EL (cell line): ENCODE measurements around the gene AATK.
"Not testable (repeated sequence)": the region's sequence is repeated elsewhere in the genome, so short reads cannot be mapped to it uniquely, and the experiment has no call there.

Source experiments
- DNase-seq: peaks from one replicate; pipeline ENCODE4 v3.0.0-alpha.2; 2016

The AATK gene

DNA sequence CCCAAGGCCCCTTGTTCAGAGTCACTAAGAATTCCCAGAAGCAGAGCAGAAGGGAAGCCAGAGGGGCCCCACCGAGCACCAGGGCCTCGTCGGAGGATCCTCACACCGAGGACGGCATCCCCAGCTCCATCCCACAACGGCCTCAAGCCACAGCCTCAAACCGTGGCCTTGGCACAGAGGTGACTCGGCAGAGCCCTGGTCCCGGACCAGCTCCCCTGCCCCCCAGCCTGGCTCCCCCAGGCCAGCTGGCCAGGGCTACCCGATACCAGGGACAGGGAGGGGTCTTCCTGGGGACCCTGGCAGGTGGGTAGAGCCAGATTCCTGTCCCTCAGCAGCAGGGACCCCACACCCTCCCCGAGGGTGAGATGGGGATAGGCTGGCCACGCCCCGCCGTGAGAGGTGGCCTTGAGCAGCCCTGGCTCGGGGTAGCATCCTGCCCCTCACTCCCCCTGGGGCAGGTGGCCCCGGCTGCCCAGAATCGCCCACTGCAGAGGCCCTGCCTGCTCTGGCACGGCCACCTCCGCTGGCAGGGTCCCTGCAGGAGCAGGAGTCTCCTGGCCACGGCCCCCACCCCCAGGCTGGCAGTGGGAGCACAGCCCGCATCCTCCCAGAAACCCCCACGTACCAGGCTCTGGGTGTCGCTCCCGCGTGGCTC is 6.3 kb downstream of the AATK start:
- DNase-seq = no peak

GRCh38 chr17:81158688-81159590 is 7.1 kb downstream of the AATK start:
- no peak for DNase-seq

DNA sequence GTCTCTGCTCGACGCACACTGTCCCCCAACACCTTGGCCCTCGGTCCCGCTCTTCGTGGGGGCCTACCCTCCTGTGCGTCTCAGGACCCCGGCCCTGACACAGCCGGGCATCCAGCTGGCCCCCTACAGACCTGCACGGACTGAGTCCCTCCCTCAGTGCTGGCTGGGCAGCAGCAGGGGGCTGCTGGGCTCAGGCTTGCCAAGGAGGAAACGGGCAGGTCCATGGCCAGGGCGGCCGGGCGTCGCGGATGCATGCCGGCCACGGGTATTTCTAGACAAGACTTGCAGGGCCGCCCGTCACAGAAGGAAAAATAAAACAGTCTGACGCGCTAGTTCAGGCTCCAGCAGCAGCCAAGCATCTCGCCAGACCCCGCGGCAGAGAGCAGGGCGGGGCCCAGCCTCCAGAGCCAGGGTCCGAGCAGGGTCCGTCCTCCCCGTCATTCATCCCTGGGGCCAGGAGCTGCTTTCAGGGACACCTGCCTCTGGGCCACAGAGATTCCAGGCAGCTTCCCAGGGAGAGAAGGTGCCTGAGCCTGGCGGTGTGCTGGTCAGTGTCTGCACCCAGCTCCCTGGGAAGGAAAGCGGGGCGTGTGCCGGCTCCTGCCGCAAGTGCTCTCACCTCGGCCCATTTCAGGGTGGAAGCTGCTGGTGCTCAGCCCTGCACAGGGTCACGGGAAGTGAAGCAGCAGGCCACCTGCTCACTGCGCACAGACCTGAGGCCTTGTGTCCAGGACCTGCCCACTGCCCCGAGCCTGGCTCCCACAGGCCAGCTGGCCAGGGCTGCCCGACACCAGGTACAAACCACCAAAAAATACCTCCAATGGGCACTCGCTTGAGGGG is 8.0 kb downstream of the AATK start:
- DNase-seq = no peak

GRCh38 chr17:81156866-81157805 is 8.9 kb downstream of the AATK start:
- DNase-seq = no peak

DNA sequence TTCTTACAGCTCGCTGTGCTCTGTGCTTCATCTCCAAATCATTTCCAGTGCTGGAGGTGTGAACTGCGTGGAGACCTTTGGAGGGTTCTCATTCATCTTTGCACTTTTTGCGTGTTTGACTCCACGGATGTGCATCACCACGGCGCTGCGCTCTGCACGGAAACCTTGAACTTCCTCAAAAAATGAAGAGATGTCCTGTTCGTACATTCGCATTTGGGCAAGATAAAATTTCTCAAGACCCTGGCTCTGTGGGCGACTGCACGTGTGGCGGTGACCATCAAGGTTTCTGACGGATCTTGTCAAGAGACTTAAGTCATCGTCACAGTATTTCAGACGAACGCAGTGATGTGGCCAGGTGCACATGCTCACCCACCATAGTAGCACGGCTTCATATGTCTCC is 11.1 kb downstream of the AATK start:
- no peak for DNase-seq

DNA sequence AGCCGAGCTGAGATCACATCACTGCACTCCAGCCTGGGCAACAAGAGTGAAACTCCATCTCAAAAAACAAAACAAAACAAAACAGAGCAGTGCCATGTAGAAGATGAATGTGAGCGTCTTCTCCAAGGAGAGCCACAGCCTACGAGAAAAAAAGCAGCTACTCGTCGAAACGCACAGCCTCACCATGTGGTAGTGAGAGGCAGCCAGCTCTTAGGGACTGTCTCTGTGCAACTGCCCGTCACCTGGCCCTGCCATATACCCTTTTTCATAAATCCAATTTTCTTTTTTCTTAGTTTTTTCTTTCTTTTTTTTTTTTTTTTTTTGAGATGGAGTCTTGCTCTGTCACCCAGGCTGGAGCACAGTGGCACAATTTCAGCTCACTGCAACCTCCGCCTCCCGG is 12.0 kb downstream of the AATK start:
- not testable (repeated sequence) for DNase-seq

DNA sequence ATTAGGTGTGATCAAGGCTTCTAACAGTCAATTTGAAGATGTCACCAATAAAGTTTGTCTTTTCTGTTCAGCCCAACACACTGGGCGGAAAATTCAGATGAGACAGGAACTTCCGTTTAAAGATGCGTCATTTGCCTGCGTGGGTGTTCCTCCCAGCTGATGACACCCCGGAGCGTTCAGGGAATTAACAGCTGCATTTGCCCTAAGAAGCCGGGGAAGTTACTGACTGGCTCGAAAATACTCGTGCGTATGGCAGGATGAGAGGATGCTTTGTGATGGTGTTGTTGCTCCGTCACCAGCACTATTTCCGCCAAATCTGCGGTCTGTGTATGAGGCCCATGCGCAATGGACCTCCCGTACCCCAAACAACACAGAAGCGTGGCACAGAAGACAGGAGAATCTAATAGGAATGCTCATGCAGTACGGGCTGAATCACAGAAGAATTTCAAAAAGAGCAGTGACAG is 12.6 kb downstream of the AATK start:
- peak; percentile 44 for DNase-seq

DNA sequence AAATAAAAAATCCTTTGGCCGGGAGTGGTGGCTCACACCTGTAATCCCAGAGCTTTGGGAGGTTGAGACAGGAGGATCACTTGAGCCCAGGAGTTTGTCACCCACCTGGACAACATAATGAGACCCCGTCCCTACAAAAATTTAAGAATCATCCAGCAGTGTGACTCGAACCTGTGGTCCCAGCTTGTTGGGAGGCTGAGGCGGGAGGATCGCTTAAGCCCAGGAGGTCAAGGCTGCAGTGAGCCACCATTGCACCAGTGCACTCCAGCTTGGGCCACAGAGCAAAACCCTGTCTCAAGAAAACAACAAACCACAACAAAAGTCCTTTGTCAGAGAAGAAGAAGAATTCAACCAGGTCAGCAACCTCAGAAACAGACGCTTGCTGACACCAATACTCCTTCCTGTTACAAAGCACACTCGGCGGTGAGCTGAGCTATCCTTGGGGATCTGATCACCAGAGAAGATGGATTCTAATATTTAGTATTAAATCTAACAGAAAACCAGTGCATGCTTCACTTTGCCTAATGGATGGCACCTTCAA is 13.7 kb downstream of the AATK start:
- no peak for DNase-seq

DNA sequence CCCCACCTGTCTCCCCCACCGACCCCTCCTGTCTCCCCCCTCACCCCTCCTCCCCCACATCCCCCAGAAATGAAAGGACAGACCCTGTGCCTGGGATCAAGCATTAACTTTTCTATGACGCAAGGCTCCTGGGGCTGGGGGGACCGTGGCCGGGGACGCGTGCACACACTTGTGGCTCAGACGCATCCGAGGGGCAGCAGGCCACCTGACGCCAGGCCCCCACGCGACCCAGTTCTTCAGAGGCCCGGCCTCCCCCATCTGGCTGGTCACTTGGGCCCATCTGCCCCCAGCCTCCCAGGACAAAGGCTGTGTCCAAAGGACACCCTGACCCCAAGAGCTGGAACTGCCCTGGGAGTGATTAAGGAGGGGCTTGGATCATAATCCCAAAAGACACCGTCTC is 14.7 kb downstream of the AATK start:
- DNase-seq = no peak

GRCh38 chr17:81150377-81151077 is 15.5 kb downstream of the AATK start:
- DNase-seq = no peak

GRCh38 chr17:81148986-81149533 is 17.0 kb downstream of the AATK start:
- DNase-seq = no peak

DNA sequence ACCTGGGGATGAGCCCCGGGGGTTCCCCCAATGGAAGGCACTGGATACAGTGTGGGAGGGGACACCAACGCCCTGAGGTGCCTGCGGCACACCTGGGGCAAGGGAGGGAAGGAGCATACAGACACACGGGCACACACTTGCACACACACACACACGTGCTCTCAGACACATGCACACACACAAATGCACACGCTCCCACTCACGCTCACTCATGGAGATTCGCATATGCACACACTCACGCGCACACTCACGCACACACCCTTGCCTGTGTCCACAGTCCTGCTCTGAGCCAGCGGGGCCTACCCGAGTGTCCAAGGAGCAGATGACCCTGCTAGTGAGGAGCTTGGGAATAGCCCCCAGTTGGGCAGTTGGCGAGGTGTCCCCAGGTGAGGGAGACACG is 17.4 kb downstream of the AATK start:
- no peak for DNase-seq

DNA sequence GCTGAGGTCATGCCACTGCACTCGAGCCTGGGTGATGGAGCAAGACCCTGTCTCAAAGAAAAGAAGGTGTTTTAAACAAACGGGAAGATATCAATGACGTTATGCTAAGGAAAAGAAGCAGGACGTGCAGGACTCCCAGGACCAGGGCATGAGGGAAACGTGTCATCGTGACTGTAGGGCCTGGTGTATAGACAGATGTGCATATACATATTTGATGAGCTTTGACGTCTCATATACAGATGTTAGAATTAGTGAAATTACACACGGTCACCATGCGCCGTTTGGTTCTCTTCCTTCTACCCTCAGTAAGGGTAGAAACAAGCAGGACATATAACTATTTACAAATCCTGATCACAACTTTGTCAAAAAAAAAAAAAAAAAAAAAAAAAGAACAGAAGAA is 18.3 kb downstream of the AATK start:
- DNase-seq = no peak

GRCh38 chr17:81146208-81146607 is 19.8 kb downstream of the AATK start:
- not testable (repeated sequence) for DNase-seq

DNA sequence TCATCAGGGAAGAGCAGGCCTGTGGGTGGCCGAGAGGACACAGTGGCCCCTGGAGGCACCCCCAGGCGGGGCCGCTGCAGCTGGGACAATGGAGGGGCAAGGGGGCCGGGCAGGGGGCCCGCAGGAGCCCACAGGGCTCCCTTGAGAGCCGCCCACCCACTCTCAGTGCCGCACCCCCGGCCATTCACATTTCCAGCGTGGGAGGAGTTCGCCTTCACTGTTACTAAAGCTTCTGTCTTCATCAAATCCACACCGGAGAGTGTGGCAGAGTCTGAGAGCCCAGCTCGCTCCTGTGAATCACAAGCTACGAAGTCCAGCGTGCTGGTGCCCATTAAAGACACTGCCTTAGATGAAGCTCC is 21.6 kb downstream of the AATK start:
- no peak for DNase-seq

- no peak for DNase-seq
Measured at GRCh38 chr17:81143717-81144422, 22.2 kb downstream of the AATK start.

- no peak for DNase-seq
Measured at GRCh38 chr17:81143200-81143527, 22.9 kb downstream of the AATK start.

- peak; percentile 76 for DNase-seq
Measured at GRCh38 chr17:81142301-81143199, 23.5 kb downstream of the AATK start.

DNA sequence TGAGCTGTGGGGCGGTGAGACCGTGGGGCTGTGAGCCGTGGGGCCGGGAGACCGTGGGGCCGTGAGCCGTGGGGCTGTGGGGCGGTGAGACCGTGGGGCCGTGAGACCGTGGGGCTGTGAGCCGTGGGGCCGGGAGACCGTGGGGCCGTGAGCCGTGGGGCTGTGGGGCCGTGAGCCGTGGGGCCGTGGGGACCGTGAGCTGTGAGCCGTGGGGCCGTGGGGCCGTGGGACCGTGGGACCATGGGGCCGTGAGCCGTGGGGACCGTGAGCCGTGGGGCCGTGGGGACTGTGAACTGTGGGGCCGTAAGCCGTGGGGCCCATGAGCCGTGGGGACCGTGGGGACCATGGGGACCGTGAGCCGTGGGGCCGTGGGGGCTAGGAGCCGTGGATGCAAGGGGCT is 25.3 kb downstream of the AATK start:
- no peak for DNase-seq
